HG03575 (cell line): ENCODE results near the gene CREBBP.

Source experiments
- ATAC-seq: cut with Tn5 transposase; IDR thresholded peaks from one replicate; pipeline ENCODE4 v1.9.1; 2021; ENCODE audit not compliant: unreplicated experiment, insufficient number of reproducible peaks, low FRiP score; ENCODE audit errors: extremely low read depth

Gene CREBBP

DNA sequence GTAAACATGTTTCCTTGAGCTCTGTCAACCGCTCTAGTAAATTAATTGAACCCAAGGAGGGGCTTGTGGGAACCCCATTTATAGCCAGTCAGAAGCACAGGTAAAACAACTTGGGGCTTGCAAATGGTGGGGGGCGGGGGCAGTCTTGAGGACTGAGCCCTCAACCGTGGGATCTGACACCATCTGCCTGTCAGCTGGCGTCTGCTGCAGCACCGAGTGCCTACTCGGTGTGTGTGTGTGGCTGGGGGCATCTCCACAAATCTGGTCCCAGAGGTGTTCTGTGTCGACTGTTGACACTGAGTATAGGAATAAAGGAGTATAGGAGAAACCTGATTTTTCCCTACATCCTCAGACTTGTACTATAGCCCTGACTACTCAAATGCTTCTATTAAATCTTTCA lies 20.6 kb downstream of the CREBBP start:
- no peak for ATAC-seq

DNA sequence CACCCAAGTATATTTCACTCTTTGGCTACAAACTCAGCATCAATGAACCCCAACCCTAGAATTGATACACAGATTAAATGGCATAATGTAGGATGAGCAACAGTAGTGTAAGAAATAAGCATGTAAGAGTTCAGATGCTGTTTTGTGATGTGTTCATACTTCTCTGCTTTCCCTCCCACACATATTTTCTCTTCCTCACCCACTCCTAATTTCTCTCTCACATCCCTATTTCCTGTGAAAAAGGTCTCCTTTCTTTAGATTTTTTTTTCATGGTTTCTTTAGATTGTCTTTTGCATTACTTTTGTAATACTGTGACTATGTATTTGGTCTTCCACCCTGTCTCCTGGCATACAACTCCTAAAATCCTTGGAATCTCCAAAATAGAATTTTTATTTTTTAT lies 21.7 kb downstream of the CREBBP start:
- ATAC-seq, result no peak

DNA sequence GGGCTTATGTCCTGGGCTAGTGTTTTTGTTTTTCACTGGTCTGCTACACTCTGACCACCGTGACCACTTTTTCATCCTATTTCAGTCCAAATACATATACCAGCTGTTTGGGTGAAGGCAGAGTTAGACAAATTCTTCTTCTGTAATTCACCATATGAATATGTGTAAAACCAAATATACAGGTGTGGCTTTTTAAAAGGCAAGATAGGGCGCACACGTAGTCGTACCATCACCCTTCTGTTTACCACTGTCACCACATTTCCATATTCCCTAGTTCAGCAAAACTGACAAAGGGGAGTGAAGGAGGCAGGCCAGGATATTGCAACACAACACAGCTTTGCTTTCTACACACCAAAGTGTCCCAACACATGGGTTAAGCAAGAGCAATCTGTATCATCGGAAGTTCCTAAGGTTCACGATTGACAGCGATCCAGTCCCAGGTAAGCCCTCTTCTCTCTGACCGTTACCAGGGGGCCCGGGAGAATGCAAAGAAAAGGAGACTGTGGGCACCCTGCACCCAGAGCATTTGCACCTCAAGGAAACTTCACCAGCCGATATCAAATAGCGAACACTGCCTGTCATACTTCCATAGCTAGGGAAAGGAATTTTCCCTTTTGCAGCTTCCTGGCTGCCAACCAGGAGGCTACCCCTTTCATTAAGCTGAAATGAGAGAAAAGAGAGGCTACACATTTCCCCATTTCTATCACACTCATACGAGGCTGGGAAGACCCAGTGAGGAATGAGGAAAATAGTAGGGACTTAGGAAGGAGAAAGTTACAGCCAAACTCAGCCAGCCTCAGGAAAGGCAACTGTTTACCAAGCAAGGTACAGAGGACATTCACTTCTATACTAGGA lies 23.1 kb downstream of the CREBBP start:
- ATAC-seq, result no peak

DNA sequence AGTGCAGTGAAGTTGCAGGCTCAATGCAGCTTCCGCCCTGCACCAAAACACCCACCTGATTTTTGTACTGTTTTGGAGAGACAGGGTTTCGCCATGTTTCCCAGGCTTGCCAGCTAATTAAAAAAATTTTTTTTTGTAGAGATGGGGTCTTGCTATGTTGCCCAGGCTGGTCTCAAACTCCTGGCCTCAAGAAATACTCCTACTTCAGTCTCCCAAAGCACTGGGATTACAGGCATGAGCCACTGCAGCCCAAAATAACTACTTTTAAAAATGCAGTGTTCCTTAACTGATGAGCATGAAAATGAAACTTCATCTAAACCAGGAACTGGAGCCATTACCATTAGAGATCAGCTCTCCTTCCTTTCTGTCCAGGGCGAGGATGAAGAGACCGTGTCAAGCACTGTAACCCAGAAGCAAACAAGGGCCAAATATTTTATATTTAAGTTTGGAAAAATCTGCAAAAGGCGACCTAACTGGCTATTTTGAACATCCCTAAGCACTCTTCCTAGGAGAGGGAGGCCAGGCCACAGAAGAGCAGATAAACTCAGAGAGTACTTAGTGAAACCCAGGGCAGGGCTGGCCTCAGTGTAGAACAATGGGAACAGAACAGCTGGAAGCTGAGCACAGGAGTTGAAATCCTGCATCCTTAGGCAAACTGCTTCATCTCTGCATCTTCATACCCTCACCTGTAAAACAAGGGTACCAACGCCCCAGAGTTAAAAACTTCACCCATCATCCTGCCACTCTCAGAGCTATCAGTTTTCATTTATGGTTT lies 24.0 kb downstream of the CREBBP start:
- ATAC-seq, result no peak

DNA sequence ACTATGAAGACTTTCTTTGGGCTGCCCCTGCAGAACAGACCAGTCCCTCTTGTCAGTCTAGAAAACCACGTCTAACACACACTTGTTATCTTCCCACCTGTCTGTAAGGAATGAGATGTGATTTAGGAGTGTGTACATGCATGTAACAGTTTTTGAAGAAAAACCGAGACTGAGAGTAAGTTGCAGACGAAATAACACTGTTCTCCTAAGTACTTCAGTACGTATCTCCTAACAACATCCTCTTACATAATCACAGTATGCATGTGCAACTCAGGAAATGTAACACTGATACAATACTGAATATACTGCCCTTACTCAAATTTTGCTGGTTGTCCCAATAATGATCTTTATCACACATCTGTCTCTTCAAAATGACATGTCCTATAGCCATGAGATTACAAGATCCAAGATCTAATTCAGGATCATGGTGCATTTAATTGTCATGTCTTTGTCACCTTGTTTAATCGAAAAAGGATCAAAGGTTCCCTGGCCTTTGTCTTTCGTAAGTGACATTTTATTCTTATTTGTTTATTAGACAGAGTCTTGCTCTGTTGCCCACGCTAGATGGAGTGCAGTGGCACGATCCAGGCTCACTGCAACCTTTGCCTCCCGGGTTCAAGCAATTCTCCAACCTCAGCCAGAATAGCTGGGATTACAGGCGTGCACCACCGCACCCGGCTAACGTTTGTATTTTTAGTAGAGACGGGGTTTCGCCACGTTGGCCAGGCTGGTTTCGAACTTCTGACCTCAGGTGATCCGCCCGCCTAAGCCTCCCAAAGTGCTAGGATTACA lies 25.6 kb downstream of the CREBBP start:
- no peak for ATAC-seq

DNA sequence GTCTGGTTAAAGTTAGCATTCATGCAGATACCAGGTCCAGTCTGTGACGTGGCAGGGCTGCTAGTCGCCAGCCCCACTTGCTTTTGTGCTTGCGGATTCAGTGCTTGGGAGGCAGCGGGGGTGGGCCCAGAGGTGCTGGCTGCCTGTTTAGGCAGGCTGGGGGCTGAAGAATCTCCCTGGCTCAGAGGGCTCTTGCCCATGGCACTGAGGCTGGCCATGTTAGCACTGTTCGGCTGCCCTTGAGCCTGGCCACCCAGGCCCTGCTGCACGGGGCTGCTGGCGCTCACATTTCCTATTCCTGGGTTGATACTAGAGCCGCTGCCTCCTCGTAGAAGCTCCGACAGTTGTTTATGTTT lies 30.0 kb downstream of the CREBBP start:
- no peak for ATAC-seq

DNA sequence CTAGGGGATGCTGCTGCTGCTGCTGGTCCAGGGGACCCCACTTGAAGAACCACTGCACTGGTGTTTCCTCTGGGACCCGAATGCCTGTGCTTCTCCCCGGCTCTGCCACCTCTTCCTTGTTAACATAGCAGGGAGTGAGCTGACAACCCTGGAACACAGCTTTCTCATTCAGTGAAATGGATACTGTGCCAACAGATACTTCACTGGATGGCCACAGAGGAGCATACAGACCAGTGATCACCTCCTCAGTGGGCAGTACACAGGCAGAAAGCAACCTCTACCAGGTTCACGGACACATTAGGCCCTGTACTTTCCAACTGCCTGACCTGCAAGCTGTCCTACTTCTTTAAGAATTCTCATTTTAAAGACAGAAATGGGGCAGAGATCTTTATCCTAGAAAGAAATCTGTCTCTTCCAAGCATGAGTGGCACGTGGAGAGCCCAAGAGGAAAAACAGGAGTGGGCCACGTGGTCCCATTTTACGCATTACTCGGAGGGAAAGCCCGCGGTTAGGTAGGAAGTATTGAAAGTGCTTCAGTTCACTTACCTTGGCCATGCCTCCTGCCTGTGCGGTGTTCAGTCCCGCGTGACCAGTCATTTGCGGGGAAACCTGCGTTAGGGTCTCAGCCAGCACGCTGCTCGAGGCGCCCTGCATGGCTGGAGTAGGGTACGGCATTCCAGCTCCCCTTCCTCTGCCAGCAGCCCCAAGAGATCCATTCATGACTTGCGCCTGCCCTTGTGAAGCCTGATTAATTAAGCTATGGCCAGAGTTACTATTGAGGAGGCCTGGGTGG lies 30.6 kb downstream of the CREBBP start:
- no peak for ATAC-seq

DNA sequence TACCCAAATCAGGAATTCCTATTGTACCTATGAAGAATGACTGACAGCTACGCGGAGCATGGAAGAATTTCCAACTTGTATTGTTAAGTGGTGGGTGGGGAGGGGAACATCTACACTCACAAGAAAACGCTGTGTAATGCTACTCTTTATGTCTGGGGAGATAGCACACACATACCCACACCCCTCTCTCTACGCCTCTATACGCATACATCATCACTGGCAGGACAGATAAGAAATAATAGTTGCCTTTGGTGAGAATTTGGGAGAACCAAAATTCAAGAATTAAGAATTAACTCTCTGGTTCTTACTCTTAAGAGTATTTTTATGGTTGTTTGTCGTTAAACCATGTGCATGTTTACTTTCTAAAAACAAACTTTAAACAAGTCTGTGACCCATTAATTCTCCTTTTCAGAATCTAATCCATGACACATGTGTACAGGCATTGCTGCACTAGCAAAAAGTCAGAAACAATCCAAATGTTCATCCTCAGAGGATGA lies 33.9 kb downstream of the CREBBP start:
- no peak for ATAC-seq

DNA sequence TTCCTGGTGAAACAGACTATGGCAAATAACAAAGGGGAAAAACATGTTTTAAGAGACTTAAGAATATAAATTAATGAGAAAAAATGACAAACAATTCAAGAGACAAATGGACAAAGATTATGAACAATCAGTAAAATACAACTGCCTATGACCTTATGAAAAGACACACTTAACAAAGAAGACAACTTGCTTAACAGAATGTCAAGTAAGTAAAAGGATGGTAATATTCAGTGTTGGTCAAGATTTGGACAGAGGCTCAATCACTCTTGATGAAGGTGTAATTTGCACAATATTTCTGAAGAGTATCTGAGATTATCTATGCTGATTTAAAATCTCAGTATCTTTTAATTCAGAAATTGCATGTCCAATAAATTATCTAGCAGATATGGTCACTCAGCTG lies 34.4 kb downstream of the CREBBP start:
- no peak for ATAC-seq

DNA sequence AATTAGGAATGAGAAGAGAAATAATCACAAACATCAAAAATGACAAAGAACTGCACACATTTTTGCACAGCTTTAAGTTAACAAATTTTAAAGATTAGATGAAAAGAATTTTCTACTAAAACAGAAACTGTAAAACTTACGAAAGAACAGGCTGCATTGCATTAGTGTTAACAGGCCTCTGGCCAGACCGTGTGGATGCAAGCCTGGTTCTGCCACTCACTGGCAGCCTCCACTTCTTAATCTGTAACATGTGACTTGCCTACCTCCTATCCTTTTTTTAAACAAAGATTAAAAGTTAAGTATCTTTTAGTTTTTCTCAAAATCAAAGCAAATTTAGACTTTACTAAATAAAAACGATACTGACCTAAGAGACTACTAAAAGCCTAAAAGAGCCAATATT lies 37.5 kb downstream of the CREBBP start:
- ATAC-seq, result no peak

DNA sequence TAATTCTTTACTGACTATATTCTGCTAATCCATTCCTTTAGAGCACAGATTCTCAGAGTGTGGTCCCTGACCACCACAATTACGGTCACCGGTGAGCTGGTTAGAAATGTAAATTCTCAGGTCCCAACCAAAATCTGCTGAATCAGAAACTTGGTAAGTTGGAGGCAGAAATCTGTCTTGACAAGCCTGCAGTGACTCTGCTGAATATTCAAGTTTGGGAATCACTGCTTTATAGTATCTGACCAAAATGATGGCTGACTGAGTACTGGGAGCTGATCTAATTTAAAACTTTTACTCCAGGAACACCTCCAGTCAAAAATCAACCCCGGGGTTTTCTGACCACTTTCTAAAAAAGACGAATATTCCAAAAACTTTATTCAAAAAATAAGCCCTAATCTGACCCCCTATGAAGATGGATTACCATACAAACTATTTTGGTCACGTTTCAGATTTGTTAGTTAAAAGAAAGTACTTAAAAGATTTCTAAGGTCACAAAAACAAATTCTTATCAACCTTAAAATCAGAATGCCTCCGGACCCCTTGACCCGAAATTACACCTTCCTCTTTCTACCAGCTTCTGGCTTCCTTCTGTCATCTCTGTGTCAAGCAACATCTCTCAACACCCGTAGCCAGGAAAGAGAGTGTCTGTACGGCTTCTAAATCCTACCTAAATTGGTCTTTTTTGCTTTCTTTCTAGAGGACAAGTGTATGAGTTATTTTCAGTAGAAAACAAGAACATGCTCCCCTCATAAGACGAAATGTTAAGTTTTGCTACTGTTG lies 38.6 kb downstream of the CREBBP start:
- no peak for ATAC-seq

DNA sequence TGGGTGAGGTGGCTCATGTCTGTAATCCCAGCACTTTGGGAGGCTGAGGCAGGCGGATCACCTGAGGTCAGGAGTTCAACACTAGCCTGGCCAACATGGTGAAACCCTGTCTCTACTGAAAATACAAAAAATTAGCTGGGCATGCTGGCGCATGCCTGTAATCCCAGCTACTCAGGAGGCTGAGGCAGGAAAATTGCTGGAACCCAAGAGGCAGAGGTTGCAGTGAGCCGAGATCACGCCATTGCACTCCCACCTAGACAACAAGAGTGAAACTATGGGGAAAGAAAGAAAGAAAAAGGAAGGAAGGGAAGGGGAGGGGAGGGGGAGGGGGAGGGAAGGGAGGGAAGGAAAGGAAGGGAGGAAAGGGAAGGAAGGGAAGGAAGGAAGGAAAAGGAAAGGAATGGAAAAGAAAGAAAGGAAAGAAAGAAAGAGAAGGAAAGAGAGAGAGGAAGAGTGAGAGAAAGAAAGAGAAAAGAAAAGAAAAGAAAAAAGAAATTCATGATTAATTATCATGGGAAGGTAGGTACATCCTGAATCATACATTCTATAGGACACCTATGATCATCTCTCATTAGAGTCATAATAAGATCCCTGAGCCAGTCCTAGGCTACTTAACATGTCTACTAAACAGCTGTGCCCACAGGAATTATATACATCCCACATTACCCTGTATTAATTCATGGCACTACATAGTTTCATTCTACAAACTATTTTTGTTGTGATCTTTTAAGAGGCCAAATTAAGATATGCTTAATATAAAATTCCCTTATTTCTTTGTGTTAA lies 40.9 kb downstream of the CREBBP start:
- no peak for ATAC-seq

DNA sequence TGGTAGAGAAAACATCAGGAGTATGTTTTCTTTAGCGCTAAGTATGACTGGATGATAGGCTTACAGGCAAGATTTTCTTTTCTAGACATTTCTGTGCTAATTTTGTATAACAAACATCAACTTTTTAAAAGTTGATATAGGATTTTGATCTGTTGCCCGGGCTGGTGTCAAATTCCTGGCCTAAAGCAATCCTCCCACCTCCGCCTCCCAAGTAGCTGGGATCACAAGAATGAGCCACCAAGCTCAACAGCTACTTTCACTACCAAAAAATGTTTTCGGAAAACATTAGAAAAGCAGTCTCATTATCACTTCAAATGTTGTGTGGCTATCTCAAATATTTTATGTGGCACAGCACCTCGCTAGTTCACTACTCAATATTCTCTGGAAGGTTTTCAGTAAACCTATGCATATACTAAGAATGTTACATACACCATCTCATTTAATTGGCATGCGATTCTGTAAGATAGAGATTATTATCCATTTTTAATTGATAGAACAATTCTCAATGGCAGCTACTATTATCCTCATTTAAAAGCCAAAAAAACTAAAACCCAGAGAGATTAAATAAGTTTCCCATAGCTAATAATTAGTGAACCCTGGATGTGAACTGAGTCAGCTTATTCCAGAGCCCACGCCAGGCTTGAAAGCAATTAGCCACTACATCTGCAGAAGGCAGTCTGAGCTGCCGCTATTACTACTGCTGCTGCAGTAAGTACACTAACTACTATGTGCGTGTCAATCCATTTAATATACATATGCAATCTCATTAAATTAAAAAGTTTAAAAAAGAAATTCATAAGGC lies 41.7 kb downstream of the CREBBP start:
- no peak for ATAC-seq

DNA sequence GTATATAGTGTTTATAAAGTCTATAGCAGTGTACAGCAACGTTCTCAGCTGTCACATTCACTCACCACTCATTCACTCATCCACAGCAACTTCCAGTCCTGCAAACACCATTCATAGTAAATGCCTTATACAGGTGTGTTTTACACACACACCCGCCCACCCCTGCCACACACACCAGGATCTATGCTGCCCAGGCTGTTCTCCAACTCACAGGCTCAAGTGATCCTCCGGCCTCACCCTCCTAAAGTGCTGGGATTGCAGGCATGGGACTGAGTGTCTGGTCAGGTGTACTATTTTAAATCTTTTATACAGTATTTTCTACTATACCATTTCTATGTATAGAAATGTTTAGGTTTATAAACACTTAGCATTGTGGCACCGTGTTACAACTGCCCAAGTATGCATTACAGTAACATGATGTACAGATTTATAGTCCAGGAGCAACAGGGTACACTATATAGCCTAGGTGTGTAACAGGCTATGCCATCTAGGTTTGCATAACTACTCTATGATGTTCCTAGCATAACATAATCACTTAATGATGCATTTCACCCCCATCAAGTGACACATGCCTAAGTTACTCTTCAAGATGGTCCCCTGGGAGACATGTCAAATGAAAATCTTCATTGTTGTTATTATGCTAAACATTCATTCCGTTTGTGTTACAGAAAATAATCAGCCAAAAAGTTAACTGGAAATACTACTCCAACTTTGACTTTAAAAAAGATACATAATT lies 42.5 kb downstream of the CREBBP start:
- ATAC-seq, result no peak

DNA sequence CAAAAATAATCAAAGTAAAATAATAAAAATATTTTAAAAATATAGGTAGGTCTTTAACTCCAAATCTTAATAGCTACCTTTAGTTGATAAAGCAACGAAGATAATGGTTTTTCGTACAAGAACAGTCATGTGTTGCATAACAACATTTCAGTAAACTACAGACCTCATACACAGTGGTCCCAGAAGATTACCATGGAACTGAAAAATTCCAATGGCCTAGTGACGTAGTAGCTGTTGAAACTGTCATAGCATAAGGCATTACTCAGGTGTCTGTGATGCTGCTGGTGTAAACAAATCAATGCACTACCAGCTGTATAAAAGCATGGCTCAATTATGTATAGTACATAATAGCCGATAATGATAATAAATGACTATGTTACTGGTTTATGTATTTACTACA lies 43.9 kb downstream of the CREBBP start:
- no peak for ATAC-seq

DNA sequence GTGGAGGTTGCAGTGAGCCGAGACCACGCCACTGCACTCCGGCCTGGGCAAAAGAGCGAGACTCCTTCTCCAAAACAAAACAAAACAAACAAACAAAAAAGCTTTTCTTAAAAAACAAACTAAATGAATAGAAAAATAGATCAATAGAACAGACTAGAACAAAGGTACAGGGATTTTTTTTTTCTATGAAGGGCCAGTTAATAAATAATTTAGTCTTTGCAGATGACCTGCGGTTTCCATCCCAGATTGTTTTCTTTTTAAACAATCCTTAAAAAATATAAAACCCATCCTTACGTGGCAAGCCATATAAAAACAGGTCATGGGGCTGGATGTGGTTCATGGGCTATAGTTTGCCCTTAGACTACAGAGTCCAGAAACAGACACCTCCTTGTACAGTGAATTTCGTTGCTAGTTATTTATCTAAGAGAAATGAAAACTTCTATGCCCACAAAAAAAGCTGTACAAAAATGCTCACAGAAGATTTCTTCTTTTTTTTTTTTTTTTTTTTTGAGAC lies 45.4 kb downstream of the CREBBP start:
- no peak for ATAC-seq
